Loucy (cell line): ENCODE measurements around the gene PDE11A.

ENCODE experiments used
- EZH2phosphoT487 ChIP-seq: fragments of 200-600 bp; IDR thresholded peaks from 2 replicates; pipeline ENCODE4 v1.6.1; 2018; ENCODE audit warnings: antibody characterized with exemption, mild to moderate bottlenecking, moderate library complexity, borderline replicate concordance
- TF ChIP-seq, protein P1 (sequence below): fragments of 200-600 bp; sonication (generic); conservative IDR thresholded peaks from 2 replicates; pipeline ENCODE4 v1.5.1; 2014; ENCODE audit warnings: mild to moderate bottlenecking, antibody characterized with exemption, low read length

DNA sequence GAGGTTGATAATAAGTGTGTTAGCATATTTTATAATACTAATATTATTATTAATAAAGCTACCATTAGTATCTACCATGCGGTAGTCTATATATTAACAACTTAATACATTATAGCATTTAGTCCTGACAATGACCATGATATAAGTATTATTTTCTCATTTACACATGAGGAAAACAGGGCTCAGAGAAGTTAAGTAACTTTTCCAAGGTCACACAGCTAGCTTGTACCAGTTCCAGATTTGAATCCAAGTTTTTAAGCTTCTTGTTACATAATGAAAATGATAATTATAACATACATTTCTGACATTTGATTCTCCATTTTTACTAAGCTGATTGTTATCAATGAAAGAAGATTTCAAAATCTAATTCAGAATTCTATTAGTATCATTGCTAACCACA is 369.4 kb downstream of the PDE11A start:
- TF ChIP-seq, protein P1, sequence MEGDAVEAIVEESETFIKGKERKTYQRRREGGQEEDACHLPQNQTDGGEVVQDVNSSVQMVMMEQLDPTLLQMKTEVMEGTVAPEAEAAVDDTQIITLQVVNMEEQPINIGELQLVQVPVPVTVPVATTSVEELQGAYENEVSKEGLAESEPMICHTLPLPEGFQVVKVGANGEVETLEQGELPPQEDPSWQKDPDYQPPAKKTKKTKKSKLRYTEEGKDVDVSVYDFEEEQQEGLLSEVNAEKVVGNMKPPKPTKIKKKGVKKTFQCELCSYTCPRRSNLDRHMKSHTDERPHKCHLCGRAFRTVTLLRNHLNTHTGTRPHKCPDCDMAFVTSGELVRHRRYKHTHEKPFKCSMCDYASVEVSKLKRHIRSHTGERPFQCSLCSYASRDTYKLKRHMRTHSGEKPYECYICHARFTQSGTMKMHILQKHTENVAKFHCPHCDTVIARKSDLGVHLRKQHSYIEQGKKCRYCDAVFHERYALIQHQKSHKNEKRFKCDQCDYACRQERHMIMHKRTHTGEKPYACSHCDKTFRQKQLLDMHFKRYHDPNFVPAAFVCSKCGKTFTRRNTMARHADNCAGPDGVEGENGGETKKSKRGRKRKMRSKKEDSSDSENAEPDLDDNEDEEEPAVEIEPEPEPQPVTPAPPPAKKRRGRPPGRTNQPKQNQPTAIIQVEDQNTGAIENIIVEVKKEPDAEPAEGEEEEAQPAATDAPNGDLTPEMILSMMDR: no peak
- no peak for TF ChIP-seq EZH2phosphoT487
